Measurements from ENCODE around the gene TOLLIP.

DNA sequence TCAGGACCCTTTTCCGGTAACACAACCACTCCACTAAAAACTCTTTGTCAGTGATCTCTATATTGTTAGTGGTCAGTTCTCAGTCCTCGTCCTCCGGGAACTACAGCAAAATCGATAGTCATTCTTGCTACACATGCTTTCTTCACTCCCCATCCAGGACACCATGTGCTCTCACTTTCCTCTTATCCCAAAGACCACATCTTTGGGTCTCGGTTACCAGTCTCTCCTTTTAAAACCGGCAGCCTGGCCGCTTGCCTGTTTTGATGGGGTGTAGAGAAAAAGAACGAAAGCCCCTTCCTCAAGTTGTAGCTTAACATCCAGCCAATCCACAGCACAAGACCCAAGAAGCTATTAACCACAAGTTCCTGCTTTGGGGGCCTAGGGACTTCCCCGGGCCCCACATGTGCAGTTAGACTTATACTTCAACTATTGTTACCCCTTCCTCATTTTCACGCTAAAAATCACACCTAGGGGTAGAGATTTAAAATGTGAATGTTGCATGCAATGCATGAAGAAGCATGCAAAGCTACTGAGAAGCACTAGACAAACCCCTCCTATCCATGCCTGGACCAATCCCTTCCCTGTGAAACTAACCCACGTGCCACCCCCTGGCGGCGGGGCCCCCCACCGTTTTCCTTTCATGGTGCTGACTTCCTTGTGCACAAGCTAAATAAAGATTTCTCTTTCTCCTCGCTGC is 1.5 kb upstream of the TOLLIP start:
- TF ChIP-seq, protein P1, sequence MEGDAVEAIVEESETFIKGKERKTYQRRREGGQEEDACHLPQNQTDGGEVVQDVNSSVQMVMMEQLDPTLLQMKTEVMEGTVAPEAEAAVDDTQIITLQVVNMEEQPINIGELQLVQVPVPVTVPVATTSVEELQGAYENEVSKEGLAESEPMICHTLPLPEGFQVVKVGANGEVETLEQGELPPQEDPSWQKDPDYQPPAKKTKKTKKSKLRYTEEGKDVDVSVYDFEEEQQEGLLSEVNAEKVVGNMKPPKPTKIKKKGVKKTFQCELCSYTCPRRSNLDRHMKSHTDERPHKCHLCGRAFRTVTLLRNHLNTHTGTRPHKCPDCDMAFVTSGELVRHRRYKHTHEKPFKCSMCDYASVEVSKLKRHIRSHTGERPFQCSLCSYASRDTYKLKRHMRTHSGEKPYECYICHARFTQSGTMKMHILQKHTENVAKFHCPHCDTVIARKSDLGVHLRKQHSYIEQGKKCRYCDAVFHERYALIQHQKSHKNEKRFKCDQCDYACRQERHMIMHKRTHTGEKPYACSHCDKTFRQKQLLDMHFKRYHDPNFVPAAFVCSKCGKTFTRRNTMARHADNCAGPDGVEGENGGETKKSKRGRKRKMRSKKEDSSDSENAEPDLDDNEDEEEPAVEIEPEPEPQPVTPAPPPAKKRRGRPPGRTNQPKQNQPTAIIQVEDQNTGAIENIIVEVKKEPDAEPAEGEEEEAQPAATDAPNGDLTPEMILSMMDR (IDR thresholded peaks at IDR 0.05): no peak
- TF ChIP-seq POLR2A (IDR thresholded peaks at IDR 0.05; ENCODE audit: low read length): no peak
- no peak for TF ChIP-seq RAD21 (conservative IDR thresholded peaks at IDR 0.05 in 1 of 2, IDR thresholded peaks at IDR 0.05 in 1 of 2)
- TF ChIP-seq, protein P2, sequence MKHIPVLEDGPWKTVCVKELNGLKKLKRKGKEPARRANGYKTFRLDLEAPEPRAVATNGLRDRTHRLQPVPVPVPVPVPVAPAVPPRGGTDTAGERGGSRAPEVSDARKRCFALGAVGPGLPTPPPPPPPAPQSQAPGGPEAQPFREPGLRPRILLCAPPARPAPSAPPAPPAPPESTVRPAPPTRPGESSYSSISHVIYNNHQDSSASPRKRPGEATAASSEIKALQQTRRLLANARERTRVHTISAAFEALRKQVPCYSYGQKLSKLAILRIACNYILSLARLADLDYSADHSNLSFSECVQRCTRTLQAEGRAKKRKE (CRISPR knock-in tag; IDR thresholded peaks at IDR 0.05; ENCODE audit: low read depth): no peak
- TF ChIP-seq, protein P3, sequence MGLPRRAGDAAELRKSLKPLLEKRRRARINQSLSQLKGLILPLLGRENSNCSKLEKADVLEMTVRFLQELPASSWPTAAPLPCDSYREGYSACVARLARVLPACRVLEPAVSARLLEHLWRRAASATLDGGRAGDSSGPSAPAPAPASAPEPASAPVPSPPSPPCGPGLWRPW (IDR thresholded peaks at IDR 0.05): no peak
- TF ChIP-seq CEBPB (IDR thresholded peaks at IDR 0.05): no peak
- TF ChIP-seq, protein P4, sequence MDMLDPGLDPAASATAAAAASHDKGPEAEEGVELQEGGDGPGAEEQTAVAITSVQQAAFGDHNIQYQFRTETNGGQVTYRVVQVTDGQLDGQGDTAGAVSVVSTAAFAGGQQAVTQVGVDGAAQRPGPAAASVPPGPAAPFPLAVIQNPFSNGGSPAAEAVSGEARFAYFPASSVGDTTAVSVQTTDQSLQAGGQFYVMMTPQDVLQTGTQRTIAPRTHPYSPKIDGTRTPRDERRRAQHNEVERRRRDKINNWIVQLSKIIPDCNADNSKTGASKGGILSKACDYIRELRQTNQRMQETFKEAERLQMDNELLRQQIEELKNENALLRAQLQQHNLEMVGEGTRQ (IDR thresholded peaks at IDR 0.05): no peak
- no peak for TF ChIP-seq RCOR1 (IDR thresholded peaks at IDR 0.05; ENCODE audit: low read depth, low read length)
- TF ChIP-seq, protein P5, sequence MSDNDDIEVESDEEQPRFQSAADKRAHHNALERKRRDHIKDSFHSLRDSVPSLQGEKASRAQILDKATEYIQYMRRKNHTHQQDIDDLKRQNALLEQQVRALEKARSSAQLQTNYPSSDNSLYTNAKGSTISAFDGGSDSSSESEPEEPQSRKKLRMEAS (IDR thresholded peaks at IDR 0.05): no peak
- TF ChIP-seq EP300 (IDR thresholded peaks at IDR 0.05): no peak
- TF ChIP-seq MYC (IDR thresholded peaks at IDR 0.05; ENCODE audit: borderline replicate concordance, low read length): no peak
- TF ChIP-seq HDAC2 (IDR thresholded peaks at IDR 0.05): no peak
- no peak for TF ChIP-seq RARB (CRISPR knock-in tag; IDR thresholded peaks at IDR 0.05)
- no peak for TF ChIP-seq NR3C1 (IDR thresholded peaks at IDR 0.05)

Data from A549 (cell line).